Stimulated activated CD8-positive, alpha-beta memory T cell treated with anti-CD3 and anti-CD28 coated beads, Interleukin-4, amount 100 ng/mL, for 4 hours (primary cell): Measurements from ENCODE around the gene VSIG1.

Experiments
- DNase-seq, 2 donors: peaks; one replicate each; pipeline ENCODE4 v3.0.0-alpha.2; 2020; ENCODE audit warnings: low read depth in 2 of 2, low spot score in 1 of 2

VSIG1 gene

DNA sequence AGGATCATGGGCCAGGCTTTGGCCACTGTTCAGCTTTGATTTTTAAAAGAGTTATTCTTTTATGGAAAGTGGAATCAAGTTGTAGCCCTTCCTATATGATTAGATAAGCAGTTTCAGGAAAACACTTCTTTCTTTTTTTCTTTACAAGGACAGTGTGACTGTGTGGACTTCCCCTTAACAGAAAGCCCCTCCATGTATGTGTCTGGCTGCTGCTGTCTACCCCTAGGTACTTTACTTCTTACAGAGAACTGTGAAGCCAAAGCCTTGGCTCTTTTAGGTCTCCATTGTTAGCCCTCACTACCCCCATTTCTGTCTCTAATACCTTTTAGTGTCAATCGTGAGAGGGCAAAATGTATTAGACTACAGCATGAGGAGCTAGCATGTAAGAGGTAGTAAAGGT, 19.1 kb downstream of the VSIG1 start:
- DNase-seq = no peak

DNA sequence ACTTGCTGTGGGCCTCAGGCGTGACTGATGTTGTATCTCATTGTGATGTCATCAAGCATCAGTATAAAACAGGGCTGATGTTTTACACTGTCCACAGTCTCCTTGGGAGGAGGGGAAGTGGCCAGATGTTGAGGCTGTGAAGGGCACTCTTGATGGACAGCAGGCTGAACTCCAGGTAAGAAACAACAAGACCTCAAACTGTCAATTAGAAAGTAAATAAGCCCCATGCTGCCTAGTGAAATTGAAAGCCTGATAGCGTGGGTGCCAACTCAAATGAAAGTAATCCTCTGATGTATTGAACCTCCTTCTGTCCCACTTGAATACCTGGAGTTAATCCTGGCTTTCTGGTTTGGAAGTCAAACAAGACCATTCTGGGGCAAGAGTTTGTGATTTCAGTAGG, 19.7 kb downstream of the VSIG1 start:
- DNase-seq = no peak

DNA sequence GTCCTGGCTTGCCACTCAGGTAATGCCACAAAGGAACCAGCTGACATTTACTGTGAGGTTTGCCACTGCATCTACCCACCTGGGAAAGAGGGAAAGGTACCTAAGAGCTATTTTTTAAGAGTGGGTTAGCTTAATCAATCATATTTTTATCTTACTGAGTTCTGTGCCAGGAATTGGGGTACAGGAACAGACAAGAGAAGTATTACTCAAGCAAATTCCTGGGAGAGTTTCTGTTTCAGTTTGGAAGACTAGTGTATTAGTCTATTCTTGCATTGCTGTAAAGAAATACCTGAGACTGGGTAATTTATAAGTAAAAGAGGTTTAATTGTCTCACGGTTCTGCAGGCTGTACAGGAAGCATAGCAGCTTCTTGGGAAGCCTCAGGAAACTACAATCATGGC, 23.3 kb downstream of the VSIG1 start:
- DNase-seq = no peak

GRCh38 chrX:108070891-108071290, 26.0 kb downstream of the VSIG1 start:
- no peak for DNase-seq

DNA sequence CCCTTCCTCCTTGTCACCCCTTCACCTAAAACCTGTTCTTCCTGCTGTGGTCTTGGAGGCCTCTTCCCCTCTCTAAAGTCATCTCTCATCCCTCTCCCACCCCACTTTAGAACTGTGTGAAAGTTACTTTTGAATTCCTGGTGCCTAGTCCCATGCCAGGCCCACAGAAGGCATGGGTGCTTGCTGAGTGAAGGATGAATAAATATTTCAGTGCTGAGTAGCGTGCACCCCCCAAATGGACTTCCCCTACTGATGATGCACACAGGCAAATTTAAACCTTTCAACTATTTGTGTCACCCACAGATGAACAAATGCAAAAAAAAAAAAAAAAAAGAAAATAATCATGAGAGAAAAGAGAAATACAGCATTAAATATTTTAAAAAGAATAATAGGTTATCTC, 26.7 kb downstream of the VSIG1 start:
- no peak for DNase-seq

- DNase-seq = no peak
These were observed 27.9 kb downstream of the VSIG1 start for GRCh38 chrX:108072746-108073145.

DNA sequence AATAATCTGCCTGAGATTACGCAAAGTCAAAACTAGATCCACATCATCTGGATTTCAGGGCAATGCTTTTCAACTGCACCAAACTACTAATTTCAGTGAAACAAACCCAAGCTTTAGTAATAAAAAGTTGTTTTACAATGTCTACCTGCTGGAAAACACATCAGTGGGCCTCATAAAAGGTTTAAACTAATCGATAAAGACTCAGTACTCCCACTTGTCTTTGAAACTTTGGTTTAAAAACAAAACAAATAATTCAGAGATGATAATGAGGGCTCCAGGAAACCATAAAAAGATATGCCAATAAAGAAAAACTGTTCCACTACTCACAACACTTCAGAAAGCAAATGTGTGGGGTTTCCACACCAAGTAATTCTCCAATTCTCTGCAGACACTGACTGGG, 36.2 kb downstream of the VSIG1 start:
- DNase-seq = no peak

GRCh38 chrX:108087792-108088191, 42.9 kb downstream of the VSIG1 start:
- DNase-seq = no peak

GRCh38 chrX:108088511-108088910, 43.6 kb downstream of the VSIG1 start:
- DNase-seq = no peak

GRCh38 chrX:108090491-108091263, 45.8 kb downstream of the VSIG1 start:
- no peak for DNase-seq

DNA sequence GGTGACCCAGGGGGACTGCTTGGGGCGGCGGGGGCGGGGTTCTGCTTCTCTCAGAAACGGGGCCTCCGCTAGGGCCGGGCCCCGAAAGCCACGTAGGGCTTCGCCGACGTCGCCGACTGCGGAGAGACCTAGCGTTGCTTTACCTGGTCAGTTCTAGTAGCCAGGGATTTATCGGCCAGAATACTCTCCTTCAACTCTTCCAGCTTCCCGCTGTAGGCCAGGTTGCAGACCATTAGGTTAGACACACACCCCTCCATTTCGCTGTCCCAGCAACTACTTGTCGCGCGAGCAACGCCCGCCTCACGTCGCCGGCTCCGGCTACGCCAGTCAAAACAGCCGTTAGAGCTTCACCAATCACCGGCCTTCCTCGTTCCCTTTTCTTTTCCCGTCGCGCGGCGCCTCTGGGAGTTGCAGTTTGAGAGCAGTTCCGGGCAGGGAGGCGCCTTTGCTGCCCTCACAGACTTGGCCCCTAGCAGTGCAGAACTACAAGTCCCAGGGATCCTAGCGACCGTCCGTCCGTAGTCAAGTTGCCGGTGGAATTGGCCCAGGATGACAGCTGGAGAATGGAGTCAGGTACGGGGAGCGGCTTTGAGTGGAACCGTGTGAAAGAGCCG, 46.5 kb downstream of the VSIG1 start, which contains the start of the genes ATG4A and PSMD10:
TSS of gene ATG4A (plus strand) at position 515 of the 614 bp plus-strand sequence. CDS start at position 564, 49 bp downstream.
TSS of gene PSMD10 (minus strand) at position 279 of the 614 bp plus-strand sequence. CDS start at position 257, 22 bp downstream.
- peak; percentile 60 to 76 for DNase-seq

GRCh38 chrX:108091878-108092291, 47.0 kb downstream of the VSIG1 start:
- no peak for DNase-seq

DNA sequence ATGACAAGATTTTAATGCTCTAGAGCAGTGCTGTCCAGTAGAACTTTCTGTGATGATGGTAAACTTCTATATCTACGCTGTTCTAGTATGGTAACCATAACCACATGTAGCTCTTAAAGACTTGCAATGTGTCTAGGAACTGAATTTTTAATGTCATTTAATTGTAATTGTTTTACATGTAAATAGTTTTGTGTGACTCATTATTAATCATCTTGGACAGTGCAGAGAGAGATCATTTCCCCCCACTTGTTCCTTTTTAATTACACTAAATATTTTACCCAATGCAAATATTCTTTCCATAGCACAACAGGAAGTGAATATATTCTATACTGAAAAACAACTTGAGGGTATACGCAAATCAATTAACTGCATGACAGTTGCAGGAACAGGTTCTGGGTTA, 52.5 kb downstream of the VSIG1 start:
- no peak for DNase-seq

DNA sequence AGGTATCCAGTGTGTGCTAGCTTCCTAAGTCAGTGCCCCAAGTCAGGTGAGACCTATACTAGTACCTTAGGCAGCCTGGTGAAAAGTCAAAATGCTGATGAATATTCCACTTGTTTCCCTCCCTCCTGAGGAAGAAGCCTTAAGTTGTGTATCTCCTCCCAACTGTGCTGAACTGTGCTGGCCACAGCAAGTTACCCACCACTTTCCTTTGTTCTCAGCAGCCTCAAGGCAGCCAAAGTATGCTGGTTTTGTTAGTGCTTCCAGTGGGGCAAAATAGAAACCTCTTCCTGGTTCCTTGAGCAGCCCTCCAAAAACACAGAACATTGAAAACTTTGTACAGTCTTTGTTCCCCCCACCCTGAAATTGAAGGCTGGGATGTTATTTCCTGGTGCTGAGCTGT, 60.6 kb downstream of the VSIG1 start:
- no peak for DNase-seq

DNA sequence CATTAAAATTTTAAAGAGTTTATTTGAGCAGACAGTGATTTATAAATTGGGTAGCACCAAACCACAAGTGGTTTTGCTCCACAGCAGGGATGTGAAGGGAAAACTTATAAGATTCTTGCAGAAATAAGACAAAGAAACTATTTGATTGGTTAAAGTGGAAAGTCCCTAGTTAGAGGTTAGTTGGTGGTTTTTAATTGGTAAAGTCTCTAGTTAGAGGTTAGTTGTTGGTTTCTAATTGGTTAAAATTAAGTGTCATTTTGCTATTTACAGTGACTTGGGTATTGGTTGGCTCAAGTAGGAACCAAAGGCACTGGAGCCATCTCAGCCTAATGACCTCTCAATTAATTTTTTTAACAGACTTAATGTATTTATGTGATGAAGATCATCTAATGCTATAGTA, 69.7 kb downstream of the VSIG1 start:
- DNase-seq = no peak

- no peak for DNase-seq
These were observed 73.1 kb downstream of the VSIG1 start for GRCh38 chrX:108117988-108118387.

DNA sequence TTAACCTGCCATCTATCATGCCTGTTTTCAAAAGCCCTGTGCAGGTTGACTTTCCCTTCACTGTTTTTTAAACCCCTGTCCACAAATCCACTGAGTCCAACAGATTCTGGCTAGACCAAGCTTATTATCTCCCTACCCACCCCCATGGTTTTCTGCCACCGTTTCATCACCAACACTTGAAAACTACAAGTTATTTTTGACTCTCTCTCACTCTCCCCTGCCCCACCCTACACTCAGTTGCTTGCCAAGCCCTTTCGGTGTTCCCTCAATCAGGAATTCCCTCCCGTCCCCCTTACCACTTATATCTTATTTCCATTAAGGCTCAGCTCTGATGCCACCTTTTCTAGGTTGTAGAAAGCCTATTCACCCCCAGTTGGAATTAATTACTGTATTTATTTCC, 76.4 kb downstream of the VSIG1 start:
- DNase-seq = no peak

GRCh38 chrX:108122748-108123147, 77.9 kb downstream of the VSIG1 start:
- DNase-seq = no peak

GRCh38 chrX:108123591-108124366, 78.9 kb downstream of the VSIG1 start:
- no peak for DNase-seq

- DNase-seq = no peak
These were observed 81.8 kb downstream of the VSIG1 start for GRCh38 chrX:108126661-108127060.

DNA sequence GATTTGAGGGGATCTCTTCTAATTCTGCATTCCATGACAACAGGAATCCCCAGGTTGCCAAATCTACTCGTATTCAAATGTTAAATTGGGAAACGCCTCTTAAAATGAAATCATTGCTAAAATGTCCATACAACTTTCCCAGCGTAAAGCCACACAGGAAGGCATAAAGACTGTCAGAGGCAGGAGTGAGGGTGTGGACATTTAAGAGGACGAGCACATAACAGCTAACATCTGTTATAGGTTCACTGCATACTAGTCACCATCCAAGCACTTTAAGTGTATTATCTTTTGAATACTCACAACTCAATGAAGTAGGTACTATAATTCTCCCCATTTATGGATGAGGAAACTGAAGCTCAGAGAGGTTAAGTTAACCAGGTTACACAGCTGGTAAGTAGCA, 82.3 kb downstream of the VSIG1 start:
- no peak for DNase-seq
